K562 (cell line): ENCODE measurements around the gene IFRD1. TPM values are rescaled to one million over a fixed set of nuclear protein-coding genes. Genes with fewer than 3 reads are reported as not detected.

Experiments
- ADNP ChIP-seq: fragments of 200-800 bp; sonication (Bioruptor generic); IDR thresholded peaks from 2 replicates; pipeline ENCODE4 v1.6.1; 2016; ENCODE audit warnings: missing genetic modification characterization, missing compliant biosample characterization
- CSDE1 ChIP-seq, 2 experiments: fragments of 450-650 bp; IDR thresholded peaks; 2 replicates each; pipeline ENCODE4 v1.6.1; 2016; ENCODE audit warnings: mild to moderate bottlenecking in 1 of 2
- CUX1 ChIP-seq: fragments of 200-800 bp; sonication (Bioruptor generic); IDR thresholded peaks from 2 replicates; pipeline ENCODE4 v1.6.1; 2016; ENCODE audit warnings: missing genetic modification characterization, missing compliant biosample characterization
- GTF2A2 ChIP-seq: IDR thresholded peaks from 2 replicates; pipeline ENCODE4 v1.6.1; 2016; ENCODE audit warnings: mild to moderate bottlenecking, missing genetic modification characterization, missing compliant biosample characterization
- GTF2E2 ChIP-seq: fragments of 200-800 bp; sonication (Bioruptor generic); IDR thresholded peaks from 2 replicates; pipeline ENCODE4 v1.6.1; 2016; ENCODE audit warnings: missing genetic modification characterization, missing compliant biosample characterization
- HNRNPL ChIP-seq: fragments of 200-400 bp; formaldehyde crosslinking; IDR thresholded peaks from 2 replicates; pipeline ENCODE4 v1.6.1; 2017; ENCODE audit warnings: low read depth, mild to moderate bottlenecking, low read length
- MITF ChIP-seq: IDR thresholded peaks from 2 replicates; pipeline ENCODE4 v1.6.1; 2014; ENCODE audit warnings: antibody characterized with exemption
- NFATC3 ChIP-seq: fragments of 450-650 bp; IDR thresholded peaks from 2 replicates; pipeline ENCODE4 v1.6.1; 2017; ENCODE audit warnings: mild to moderate bottlenecking
- NFRKB ChIP-seq: fragments of 450-650 bp; IDR thresholded peaks from 2 replicates; pipeline ENCODE4 v1.6.1; 2016; ENCODE audit warnings: low read depth
- NR1H2 ChIP-seq: sonication (generic); formaldehyde crosslinking; IDR thresholded peaks from 2 replicates; pipeline ENCODE4 v1.4.0; 2020; ENCODE audit warnings: mild to moderate bottlenecking, missing genetic modification reagents
- NRF1 ChIP-seq, 2 experiments: fragments of 450-650 bp; IDR thresholded peaks in 1 of 2; conservative IDR thresholded peaks in 1 of 2; 2 replicates each; pipeline ENCODE4 v1.6.1; 2014; ENCODE audit warnings: mild to moderate bottlenecking in 2 of 2
- RBM22 ChIP-seq: fragments of 200-400 bp; formaldehyde crosslinking; IDR thresholded peaks from 2 replicates; pipeline ENCODE4 v1.6.1; 2018; ENCODE audit warnings: low read length, low read depth; ENCODE audit not compliant: poor library complexity, severe bottlenecking
- RHOXF2B ChIP-seq: fragments of 250-450 bp; sonication (Bioruptor Pico); conservative IDR thresholded peaks from 2 replicates; pipeline ENCODE4 v1.5.1; 2021
- RUNX1 ChIP-seq: sonication (generic); IDR thresholded peaks from 2 replicates; pipeline ENCODE4 v1.6.1; 2016; ENCODE audit warnings: antibody characterized with exemption, low read depth
- SAFB2 ChIP-seq: fragments of 200-400 bp; formaldehyde crosslinking; IDR thresholded peaks from 2 replicates; pipeline ENCODE4 v1.6.1; 2018; ENCODE audit warnings: borderline replicate concordance, low read length, low read depth, moderate library complexity; ENCODE audit not compliant: severe bottlenecking
- SMARCC2 ChIP-seq: fragments of 450-650 bp; IDR thresholded peaks from 2 replicates; pipeline ENCODE4 v1.6.1; 2017; ENCODE audit warnings: antibody characterized with exemption, moderate library complexity, mild to moderate bottlenecking, low read depth
- WHSC1 ChIP-seq: IDR thresholded peaks from one replicate; pipeline ENCODE4 v1.6.1; 2012; ENCODE audit warnings: low read length, control low read depth, inconsistent platforms
- ZC3H4 ChIP-seq: sonication (generic); formaldehyde crosslinking; IDR thresholded peaks from 2 replicates; pipeline ENCODE4 v1.9.0; 2021; ENCODE audit warnings: missing genetic modification reagents, borderline replicate concordance
- ZNF24 ChIP-seq: fragments of 450-650 bp; IDR thresholded peaks from 2 replicates; pipeline ENCODE4 v1.6.1; 2016
- ZNF778 ChIP-seq: fragments of 450-650 bp; formaldehyde crosslinking; IDR thresholded peaks from 2 replicates; pipeline ENCODE4 v1.4.0; 2020; ENCODE audit warnings: mild to moderate bottlenecking, moderate library complexity
- polyA plus RNA-seq, 8 experiments: library from polyadenylated mRNA; depleted of rRNA in 4 of 8; stranded (reverse) in 5 of 8; unstranded in 3 of 8; fragments of >200 nt; fragmentation: Nextera tagmentation in 2 of 8; fragmentation: Illumina TruSeq in 1 of 8; extraction: Ambion mirVana in 2 of 8; extraction: Trizol in 1 of 8; gene quantifications; 2 replicates each; pipeline versions ENCODE4 v1.2.1 to v1.2.3, GENCODE V29; 2011 to 2014; ENCODE audit warnings: inconsistent platforms in 1 of 8, missing spikeins in 1 of 8
- total RNA-seq, 7 experiments: library from RNA; depleted of rRNA in 6 of 7; stranded (reverse); fragments of >200 nt in 6 of 7; fragmentation: Illumina TruSeq in 2 of 7; extraction: Trizol in 2 of 7; gene quantifications; 2 replicates each; pipeline versions ENCODE4 v1.2.1 to v1.2.3, GENCODE V29; 2011 to 2021; ENCODE audit warnings: low replicate concordance in 1 of 7
- TF ChIP-seq, protein P1 (sequence below): fragments of 450-650 bp; IDR thresholded peaks from 2 replicates; pipeline ENCODE4 v1.7.1; 2018; ENCODE audit warnings: mild to moderate bottlenecking, low read depth; ENCODE audit not compliant: partially characterized antibody

IFRD1 gene
- total and polyA plus RNA-seq, 9 of the 15 experiments (the other 6 are each of a cell fraction or from before 2014, with no cell fraction given), result 27.6 to 81.8 (median 68.1) TPM

GRCh38 chr7:112495810-112496462 lies 45.7 kb downstream of the IFRD1 start (continued):
- no peak for TF ChIP-seq MITF
- no peak for TF ChIP-seq NR1H2
- no peak for TF ChIP-seq CSDE1 (IDR thresholded peaks at IDR 0.05)
- TF ChIP-seq ZNF778, result no peak
- no peak for TF ChIP-seq HNRNPL
- no peak for TF ChIP-seq SAFB2
- no peak for TF ChIP-seq SMARCC2
- TF ChIP-seq NFRKB, result no peak
- TF ChIP-seq NFATC3, result no peak
- TF ChIP-seq ZNF24, result no peak
- no peak for TF ChIP-seq ADNP (tag)
- TF ChIP-seq ZC3H4, result no peak
- TF ChIP-seq RHOXF2B (CRISPR knock-in tag), result no peak
- TF ChIP-seq, protein P1, sequence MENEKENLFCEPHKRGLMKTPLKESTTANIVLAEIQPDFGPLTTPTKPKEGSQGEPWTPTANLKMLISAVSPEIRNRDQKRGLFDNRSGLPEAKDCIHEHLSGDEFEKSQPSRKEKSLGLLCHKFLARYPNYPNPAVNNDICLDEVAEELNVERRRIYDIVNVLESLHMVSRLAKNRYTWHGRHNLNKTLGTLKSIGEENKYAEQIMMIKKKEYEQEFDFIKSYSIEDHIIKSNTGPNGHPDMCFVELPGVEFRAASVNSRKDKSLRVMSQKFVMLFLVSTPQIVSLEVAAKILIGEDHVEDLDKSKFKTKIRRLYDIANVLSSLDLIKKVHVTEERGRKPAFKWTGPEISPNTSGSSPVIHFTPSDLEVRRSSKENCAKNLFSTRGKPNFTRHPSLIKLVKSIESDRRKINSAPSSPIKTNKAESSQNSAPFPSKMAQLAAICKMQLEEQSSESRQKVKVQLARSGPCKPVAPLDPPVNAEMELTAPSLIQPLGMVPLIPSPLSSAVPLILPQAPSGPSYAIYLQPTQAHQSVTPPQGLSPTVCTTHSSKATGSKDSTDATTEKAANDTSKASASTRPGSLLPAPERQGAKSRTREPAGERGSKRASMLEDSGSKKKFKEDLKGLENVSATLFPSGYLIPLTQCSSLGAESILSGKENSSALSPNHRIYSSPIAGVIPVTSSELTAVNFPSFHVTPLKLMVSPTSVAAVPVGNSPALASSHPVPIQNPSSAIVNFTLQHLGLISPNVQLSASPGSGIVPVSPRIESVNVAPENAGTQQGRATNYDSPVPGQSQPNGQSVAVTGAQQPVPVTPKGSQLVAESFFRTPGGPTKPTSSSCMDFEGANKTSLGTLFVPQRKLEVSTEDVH, result no peak
- no peak for TF ChIP-seq GTF2A2 (tag)
- TF ChIP-seq NRF1 (conservative IDR thresholded peaks at IDR 0.05 in 1 of 2, IDR thresholded peaks at IDR 0.05 in 1 of 2), result no peak
- TF ChIP-seq CUX1, result no peak
- no peak for TF ChIP-seq RBM22
- TF ChIP-seq GTF2E2 (tag), result 0 out of 2 replicates have a peak, but pooled peaks have one; percentile 21
- no peak for TF ChIP-seq RUNX1
- no peak for TF ChIP-seq WHSC1
